ENCODE data around the gene SUCLG1. TPM values are rescaled to one million over a fixed set of nuclear protein-coding genes. Genes with fewer than 3 reads are reported as not detected.
A peak's percentile ranks its signal among the peaks of the same experiment; 100 is the strongest.
"Not testable (repeated sequence)": the region's sequence is repeated elsewhere in the genome, so short reads cannot be mapped to it uniquely, and the experiment has no call there.

Gene SUCLG1
- 41.0 and 44.4 TPM in 2 replicates for total RNA-seq

DNA sequence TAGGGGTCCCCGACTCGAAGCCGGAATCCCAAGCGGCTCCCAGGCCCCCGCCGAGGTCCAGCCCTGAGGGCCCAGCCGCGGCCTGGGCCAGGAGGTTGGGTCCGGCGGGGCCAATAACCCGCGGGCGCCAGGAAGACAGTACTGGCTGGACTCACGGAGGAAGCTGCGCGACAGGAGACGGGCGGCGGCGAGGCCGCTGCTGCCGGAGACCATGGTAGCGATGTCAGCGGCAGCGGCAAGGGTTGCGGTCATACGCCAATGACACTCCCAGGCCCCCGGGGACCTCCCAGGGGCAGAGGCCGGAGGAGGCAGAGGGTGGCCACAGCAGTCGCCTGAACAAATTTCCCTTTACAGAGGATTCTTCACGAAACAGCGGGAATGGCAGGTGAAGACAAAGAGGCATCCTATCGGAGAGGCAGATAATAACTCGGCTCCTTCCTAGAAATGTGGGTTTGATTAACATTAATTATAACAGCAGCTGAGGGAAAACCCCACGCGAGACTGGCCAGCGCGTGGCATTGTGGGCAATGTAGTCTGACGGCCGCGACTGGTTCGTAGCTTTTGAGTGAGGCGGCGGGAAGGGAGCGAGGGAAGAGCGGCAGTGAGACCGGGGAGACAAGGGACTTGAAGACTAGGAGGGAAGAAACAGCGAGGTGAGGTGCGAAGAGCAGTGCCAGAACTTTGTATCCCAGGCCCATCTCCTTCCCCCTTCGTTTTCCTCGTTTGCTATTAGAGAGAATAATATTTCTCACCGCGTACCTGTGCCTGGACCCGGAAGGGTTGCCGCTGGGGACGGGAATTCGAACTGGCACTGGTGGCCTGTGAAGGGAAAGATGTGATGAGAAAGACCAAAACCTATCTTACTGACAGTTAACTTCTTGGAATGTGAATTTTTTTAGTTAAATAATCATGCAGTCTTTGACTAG, at the start of gene SUCLG1:
Gene SUCLG1 (minus strand): TSS at position 263 of the 926 bp plus-strand sequence. CDS start 11 bp downstream, at position 252.
- DNase-seq: peak; percentile 83

DNA sequence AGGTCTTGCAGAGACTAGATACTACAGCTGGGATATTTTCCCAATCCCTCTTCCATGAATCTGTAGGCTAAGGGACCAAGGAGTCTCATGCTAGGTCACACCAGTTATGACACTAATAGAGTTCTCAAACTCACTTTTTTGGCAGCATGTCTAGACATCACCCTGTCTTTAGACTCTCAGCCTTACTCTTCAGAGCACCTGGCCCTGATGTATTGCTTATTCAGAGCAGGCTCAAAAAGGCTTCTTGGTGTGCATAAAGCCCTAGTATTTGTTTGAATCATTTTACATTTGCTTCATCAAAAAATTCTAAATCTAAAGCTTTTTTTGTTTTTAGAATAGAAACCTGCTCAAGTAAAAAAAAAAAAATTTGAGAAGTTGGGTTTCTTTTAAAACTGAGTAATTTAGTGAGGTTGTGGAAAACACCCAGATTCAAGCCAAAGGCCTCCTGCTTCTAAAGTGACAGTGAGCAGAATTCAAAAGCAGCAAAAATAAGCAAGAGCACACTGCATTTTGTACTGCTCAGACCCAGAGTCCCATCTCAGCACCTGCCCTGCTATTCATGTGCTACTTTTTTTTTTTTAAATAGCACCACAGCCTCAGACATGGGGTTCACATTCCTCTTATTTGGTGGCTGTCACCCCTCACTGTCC, 39.2 kb upstream of the SUCLG1 start:
- no peak for DNase-seq

DNA sequence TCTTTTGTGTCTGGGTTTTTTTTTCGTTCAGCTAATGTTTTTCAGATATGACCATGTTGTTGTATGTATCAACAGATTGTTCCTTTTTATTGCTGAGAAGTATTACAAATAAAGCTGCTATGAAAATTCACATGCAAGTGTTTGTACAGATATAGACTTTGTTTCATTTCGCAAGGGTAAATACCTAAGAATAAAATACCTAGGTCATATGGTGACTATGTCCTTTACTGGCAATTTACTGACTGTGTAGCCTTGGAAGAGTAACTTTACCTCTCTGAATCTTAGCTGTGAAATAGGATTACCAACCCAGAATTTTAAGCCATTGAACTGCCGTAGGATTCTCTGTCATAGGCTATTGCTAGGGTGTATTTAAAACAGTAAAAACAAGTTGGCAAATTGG, 38.2 kb upstream of the SUCLG1 start:
- DNase-seq: no peak

DNA sequence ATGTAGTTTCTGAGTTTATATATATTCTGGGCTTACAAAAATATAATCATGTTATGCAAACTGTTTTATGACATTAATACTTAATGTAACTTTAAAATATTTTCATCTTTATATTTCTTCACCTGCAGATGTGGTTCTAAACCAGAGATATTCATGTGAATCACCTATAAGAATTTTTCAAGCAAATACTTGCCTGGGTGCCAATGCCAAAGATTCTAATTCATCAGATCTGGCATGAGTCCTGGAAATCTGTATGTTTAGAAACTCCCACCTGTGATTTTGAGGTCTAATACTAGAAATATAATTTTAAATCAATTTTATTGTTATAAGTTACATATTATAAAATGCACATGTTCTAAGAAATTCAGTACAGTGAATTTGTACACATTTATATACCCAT, 37.3 kb upstream of the SUCLG1 start:
- DNase-seq: no peak

DNA sequence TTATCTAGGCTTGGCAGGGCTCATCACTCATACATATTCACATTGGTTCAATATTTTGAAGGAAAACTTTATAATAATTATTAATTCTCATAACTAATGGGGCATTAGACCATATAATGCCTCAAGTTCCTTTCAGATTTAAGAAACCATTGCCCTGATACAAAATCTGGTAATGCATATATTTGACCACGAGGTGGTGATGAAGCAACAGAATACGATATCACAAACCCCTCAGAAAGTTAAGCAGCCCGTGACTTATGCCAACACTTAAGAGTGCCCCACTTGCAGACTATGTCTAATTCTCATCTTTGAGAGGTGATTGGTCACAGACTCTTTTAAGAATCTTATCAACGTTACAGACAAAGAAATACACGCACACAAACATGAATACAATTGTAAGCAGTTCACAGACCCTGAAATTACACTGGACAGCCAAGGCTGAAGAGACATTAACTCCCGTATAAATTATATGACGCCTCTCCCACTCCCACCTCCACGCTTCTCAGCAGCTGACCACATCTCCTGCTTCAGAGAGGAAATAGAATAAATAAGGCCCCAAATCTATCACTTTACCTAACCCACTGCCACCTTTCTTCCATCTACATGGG, 36.6 kb upstream of the SUCLG1 start:
- peak; percentile 85 for DNase-seq

DNA sequence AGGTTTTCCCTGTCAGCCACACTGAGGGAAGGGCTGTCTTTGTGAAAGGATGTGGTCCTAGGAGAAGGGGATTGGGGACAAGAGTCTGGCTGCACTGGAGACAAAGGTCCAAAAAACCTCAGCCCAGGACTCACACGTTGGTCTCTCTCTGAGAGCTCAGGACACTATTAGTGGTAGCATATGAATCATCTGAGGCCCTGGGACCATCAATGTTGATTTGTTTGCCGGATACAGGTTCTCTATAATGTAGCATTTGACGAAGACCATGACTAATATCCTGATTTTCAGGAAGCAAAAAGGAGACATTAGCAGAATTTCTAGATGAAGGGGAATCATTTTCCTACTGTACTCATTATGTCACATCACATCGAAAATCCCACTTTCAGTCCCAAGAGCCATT, 35.0 kb upstream of the SUCLG1 start:
- peak; percentile 80 for DNase-seq

DNA sequence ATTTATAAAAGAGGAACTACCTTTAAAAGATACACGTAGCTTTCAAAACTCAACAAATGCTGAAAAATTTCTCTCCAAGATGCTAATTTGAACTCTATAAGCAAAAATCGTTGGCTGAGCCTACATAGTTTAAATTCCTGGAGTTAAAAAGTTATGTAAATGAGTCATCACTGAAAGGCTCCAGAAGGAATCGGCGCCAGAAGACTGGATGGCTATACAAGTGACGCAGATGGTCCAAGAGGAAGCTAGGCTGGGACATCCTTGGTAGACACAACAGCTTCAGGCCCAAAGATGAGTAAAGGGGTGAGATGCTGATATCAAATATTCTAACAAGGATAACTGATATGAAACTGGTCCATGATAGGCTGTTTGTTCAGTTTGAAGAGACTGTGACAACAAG, 34.4 kb upstream of the SUCLG1 start:
- DNase-seq: peak; percentile 74

DNA sequence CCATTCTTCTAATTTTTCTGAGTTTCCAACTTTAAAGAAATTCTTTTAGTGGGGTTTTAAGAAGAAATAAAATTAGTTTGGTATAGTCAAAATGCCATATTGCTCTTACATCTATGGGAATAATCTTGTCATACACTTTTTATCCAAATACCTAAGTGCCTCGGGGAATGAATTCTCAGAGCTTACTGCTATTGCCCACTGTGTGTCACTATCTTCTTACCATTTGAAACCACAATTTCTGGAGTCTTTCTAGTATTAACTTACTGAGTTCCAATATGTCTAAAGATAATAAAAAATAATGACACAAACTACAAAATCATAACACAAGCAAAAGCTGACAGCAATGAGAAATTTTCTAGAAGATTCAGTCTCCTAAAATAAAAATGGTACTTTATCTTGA, 33.5 kb upstream of the SUCLG1 start:
- no peak for DNase-seq

DNA sequence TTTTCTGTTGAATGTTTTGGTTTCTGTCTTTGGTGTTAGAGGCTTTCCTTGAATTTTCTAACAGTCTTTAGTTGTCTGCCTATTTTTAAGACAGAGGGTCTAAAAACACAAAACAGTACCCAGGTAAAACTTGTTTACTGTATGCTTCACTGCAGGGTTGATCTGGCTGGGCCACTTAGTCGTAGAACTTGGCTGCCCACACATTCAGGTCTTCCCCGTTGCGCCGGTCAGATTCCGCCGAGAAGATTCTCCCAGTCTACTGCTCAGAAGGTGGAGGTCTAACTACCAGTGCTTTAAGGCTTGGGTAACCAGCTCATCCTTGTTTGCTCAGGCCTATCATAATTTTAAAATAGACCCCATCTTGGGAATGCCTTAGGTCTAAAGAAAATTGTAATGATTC, 32.7 kb upstream of the SUCLG1 start:
- DNase-seq: no peak

DNA sequence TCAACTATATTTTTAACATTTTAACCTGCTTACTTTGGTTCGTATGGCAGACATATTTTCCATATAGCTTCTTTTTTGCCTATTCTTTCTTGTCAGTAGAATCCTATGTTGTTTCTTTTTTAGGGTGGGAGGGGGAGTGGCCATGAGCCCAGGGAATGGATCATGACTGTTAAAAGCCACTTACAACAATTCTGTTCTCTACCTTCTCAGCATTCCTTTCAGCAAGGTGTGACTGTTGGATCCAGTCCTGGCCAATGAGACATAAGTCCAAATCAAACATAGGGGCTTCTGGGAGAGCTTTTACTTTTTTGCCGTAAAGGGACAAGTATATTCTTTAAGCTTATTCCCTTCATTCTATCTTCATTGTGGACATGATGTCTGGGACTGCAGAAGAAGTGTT, 32.2 kb upstream of the SUCLG1 start:
- no peak for DNase-seq

DNA sequence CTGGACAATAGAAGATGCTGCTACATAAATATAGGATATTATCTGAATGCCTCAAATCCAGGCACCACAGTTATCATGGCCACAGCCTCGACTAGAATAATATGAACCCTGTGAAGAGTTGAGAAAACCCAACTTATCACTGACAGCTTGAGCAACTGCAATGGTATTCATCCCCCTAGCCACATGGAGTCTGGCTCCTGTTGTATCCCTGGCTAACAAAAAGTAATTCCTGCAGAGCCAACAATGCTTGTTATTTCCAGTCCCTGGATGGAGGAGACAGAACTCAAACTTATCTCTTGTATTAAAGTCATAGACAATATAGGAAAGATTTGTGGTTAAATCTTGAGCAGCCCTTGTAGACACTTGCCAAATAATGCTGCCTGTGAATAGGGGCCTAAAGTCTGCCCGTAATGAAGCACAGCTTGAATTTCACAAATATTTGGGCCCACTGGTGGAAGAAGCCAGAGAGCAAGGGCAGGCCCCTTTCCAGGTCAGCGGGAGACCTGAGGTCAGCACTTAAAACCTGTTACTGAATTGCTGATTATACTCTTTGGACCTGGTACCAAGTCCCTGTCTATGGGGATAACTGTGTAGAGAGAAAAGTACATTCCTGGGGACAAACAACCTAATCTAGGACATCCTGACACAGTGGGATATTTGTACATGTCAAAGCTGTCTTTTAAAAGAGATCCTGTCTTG, 28.4 kb upstream of the SUCLG1 start:
- DNase-seq: no peak

DNA sequence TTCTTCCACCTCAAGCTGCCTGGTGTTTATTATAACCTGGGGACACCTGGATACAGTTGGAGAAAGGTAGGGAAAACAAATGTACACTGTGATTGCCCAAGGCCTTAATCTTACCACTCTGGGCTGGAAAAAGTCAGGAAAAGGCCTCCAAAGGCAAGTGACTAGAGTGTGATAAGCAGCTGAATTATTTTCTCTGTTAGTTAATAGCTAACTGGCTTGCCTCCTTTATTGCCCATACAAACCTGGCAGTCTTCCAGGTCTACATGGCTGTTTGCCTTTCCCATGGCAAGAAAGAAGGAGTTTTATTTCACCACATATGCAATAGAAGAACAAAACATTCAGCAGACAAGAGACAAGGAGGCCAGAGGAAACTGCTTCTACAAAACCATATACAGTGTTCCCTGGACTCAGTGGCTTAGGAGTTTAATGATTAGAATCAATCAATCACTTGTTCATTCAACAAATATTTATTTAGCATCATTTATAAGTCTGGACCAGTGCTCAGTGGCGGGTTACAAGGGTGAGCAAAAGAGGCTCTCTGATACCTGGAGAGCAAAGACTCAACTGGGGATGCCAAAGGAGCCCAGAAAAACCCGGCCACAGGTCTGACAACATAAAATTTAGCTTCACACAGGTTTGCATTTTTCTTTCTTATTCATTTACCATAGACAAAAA, 27.5 kb upstream of the SUCLG1 start:
- DNase-seq: no peak

DNA sequence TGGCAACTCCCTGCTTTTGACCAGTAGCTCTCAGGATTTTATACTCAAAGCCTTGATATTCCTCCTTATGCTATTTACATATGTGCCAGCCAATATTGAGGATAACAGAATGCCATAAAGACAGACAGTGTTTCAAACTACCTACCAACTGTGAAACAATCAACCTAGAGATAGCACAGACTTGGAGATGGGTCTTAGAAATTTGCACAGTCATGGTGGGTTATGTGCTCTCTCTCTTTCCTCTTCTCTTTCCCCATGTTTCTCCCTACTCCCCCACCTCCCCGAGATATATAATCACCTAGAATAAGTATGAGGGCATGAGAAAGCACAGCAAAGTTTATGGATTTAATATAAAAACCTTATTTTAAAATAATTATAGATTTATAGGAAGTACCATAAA, 24.2 kb upstream of the SUCLG1 start:
- no peak for DNase-seq

DNA sequence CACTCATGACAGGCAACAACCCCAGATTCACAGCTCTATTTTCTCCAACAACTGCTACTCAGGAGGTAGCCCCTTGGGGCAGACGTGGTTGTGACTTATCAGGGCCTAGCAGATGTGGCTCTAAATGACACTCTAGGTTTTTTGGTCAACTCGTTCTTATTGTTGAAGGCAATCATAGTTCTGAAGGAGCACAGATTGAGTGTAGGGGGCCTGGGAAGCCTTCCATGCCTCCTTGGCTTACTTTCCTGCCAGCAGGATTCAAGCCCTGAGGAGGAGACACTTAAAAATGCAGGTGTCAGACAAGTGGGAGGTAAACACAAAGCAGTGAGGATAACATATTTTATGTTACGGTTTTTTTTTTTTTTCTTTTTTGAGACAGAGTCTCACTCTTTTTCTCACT, 23.5 kb upstream of the SUCLG1 start:
- no peak for DNase-seq

DNA sequence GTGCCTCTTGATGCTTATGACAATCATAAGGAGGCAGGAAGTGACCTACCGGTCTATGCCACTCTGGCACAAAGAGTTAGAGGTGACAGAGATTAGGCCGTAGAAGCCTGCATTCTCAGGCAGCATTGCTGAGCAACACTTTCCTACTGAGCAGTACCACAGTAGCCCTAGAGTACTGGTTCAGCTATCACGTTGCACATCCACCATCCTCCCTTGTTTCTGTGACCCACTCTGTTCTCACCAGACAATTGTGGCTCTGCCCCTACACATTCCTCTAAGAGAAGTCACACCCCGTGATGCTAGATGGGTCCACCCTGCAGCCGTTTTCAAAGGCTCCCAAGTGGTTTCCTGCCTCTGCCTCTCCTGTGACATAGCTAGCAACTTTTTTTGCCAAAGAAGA, 22.6 kb upstream of the SUCLG1 start:
- DNase-seq: no peak

DNA sequence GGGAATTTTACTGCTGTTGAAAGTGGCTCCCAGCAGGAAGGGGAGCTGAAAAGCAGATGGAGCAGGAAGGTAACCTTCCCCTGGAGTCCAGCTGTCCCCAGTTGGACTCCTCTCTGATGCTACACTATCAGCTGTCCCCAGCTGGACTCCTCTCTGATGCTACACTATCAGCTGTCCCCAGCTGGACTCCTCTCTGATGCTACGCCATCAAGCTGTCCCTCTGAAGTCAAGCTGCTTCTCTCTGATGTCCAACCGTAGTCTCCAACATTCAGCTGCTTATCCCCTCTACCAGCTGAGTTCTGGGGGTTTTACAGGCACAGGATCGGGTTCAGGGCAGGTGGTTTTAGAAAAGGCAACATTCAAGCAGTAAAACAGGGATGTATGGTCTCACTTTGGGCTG, 19.8 kb upstream of the SUCLG1 start:
- no peak for DNase-seq

DNA sequence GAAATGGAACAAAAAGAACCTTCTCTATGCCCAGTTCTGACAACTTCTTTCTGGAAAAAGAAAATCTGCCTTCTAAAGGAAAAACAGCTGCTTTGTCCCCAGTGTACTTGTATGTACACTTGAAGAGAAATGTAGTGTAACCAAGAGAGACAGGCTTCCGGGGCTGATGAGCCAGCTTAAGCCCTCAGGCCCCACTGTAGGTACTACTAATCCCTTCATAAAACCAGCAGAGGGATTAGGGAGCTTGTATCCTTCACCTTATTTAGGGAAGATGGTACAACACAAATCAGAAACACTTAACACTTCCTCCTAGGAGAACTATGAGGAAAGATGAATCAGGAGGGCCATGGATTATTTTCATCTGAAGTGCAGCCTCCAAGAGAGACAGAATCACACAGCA, 18.8 kb upstream of the SUCLG1 start:
- no peak for DNase-seq

DNA sequence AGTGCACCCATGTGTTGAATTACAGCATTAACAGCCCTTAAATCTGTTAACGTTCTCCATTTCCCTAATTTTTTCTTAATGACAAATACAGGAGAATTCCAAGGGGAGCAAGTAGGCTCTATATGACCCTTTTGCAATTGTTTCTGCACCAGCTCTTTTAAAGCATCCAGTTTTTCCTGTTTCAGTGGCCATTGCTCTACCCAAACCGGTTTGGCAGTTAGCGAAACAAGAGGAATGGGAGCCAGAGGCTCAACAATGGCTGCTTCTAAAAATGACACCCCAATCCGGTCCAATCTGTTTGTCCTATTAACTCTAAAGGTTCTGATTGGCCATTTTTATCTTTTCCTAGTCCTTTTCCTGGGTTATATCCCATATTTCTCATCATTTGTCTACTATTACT, 15.1 kb upstream of the SUCLG1 start:
- DNase-seq: no peak

DNA sequence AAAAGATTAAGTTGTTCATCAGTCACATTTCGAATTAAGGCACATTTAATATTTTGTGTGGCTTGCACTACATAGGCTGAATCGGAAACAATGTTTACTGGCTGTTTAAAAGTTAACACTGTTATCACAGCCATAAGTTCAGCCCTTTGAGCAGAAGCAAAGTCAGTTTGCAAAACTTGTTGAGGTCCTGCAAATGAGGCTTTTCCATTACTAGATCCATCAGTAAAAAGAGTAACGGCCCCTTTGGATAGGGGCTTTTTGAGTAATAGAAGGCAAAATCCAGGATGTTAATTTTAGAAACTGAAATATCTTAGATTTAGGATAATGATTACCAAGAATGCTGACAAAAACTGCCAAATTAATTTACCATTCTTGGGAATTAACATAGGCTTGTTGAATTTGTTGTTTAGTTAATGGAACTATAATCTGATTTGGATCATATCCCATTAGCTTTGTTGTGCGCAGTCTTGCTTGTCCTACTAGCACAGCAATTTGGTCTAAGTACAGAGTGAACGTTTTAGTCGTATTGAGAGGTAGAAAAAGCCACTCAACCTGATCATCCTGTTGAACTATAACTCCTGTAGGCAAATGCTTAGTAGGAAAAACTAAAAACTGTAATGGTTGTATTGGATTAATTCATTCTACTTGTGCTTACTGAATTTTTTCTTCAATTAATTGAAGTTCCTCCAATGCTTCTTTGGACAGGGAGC, 13.9 kb upstream of the SUCLG1 start:
- DNase-seq: no peak

DNA sequence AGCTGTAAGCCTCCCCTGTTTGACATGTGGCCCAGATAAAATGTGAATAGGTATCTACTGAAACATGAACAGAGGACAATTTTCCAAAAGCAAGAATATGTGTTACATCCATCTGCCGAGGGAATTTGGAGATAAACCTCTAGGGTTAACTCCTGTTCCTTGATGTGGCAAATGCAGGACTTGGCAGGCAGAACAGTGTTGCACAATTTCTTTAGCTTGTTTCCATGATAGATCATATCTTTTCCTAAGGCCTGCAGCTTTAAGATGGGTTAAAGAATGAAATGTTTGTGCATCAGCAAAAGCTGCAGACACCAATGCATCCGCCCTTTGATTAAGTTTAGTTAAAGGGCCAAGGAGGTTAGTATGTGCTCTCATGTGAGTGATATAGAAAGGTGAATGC, 13.3 kb upstream of the SUCLG1 start:
- not testable (repeated sequence) for DNase-seq

DNA sequence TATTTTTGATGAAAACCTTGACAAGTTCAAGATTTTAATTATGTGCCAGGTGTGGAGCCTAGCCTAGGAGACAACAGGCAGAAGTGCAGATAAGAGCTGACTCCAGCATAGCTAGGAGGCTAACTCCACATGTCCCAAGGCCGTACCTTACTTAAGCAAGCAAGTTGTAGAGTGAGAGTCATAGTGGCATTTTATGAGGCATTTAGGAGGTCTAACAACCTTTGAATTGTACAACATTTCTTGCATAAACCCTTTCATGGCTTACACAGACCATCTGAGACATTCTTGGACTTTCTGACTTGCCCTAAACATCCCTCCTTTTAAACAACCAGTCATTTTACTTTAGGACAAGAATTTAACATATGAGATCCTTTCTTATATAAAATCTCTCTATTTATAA, 8.3 kb upstream of the SUCLG1 start:
- no peak for DNase-seq

DNA sequence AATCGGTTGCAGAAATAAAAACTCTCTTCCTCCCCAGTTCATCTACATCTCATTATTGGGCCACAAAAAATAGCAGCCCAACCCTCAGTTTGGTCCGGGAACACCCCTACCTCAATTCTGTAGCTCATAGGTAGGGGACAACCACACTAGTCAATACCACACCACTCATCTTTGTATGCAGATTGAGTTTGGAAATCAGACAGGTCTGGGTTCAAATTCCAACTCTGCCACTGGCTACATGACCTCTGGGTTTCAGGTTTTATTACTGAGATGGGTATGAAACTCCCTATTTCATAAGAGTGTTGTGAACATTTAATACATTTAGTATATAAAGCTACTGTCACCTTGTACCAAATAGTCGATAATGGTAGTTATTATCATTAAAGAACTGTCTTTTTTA, 2.2 kb upstream of the SUCLG1 start:
- DNase-seq: no peak
